NCI-H1694 (cell line): ENCODE measurements around the gene SELENOI.

ENCODE experiments used
- DNase-seq: peaks from one replicate; lab custom pipeline; 2025; lab: John Stamatoyannopoulos, UW

SELENOI gene

DNA sequence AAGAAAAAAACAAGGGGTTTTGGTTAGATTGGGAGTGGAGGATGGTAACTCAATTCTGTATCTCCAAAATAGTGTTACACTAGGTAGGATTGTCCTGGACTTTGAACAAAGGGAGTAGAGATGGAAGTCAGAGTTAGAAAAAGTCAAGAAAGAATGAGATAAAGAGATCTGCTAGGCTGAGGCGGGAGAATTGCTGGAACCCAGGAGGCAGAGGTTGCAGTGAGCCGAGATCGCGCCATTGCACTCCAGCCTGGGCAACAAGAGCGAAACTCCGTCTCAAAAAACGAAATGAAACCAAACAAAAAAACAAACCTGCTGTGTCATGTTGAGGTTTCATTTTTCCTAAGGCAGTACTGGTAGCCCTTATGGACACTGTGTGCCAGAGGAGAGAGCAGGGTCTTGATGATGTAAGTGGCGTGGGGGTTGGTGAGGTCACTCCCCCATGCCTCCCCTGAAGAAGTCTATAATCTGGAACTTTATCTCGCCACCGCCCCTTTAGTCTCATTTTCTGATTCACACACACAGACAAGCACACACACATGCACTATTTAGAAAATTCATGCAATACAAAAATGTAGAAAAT is 66.2 kb downstream of the SELENOI start:
- DNase-seq, result no peak

GRCh38 chr2:26414311-26414710 is 68.4 kb downstream of the SELENOI start:
- DNase-seq, result peak; percentile 32

- no peak for DNase-seq
Measured at GRCh38 chr2:26421961-26422360, 76.0 kb downstream of the SELENOI start.

DNA sequence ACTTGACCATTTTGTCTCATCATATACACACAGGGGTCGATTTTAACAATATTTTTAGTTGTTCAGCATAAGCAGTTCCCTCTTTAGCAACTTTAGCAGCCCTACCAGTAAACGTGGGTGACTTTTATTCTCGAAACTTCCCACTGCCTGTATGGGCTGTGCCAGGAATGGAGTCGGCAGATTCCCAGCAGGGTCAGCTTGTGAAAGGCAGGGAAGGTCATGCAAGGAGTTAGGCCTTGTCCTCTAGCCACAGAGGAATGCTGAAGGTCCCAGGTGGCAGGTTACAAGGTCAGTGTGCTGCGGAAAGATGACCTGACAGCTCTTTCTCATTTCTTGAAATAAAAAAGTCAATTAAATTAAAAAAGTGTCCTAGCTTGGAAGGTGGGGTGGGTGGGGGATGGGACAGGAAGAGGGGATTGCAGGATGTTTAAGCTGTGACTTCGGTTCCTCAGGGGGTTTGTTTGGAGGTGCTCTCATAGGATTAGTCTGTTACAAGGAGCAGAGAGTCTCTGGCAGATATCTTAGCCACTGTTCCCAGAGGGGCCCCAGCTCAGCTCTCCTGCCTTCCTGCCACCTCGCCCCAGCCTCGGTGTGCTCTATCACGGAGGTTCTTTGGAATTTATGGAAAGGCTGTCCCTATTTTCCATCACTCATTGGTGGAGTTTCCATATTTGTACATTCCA is 77.1 kb downstream of the SELENOI start:
- DNase-seq, result no peak

DNA sequence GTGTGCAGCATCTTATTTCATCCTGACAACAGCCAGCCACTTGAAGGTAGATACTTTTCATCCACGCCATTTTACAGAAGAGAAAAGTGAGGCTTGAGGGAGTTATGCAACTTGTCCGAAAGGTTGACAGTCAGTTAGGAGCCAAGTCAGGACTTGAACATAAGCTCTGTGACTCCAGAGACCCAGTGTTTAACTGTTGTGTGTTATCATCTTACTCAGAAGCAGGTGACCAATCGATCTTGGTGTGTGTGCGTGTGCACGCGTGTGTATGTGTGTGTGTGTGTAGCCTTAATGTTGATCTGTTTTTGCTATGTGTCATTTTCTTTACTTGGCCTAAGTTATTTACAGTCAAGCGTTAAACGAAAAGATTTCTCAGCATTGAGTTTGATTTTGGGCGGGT is 77.8 kb downstream of the SELENOI start:
- DNase-seq, result no peak

- no peak for DNase-seq
Measured at GRCh38 chr2:26424221-26424620, 78.3 kb downstream of the SELENOI start.

DNA sequence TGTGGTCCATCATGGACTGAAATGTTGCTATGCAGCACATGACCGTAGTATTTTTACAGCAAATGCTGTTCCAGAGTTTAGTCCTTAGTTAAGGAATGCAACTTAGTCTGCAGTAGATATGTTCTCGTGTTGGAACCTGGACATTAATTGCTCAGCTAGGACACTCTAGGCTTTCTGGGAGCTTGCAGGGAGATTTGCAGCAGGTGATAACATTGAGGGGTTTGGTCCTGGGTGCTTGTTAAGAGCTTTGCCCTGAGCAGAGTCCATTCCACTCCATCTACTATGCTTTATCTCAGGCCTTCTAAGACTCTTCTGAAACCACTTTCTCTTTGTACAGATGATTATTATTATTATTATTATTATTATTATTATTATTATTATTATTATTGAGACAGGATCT is 82.9 kb downstream of the SELENOI start:
- DNase-seq, result no peak

- peak; percentile 18 for DNase-seq
Measured at GRCh38 chr2:26429779-26430578, 84.0 kb downstream of the SELENOI start.

GRCh38 chr2:26430826-26431225 is 84.9 kb downstream of the SELENOI start:
- no peak for DNase-seq

- no peak for DNase-seq
Measured at GRCh38 chr2:26432363-26432762, 86.4 kb downstream of the SELENOI start.

GRCh38 chr2:26432859-26433258 is 86.9 kb downstream of the SELENOI start:
- DNase-seq, result no peak

DNA sequence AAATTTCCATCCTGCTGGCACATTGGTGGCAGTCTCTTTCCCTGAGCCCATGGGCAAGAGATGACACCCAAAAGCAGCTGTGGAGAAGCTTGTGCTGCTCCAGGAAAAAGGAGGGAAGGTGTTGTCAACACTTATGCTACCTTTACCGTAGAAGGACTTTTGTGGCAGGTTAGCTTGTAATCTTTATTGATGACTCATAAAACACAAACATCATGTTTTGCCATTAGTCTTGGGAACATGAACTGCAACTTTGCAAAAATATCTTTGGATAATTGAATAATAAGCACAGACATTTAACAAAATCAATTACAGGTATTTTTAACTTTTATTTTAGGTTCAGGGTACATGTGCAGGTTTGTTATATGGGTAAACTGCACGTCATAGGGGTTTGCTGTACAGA is 89.2 kb downstream of the SELENOI start:
- no peak for DNase-seq

GRCh38 chr2:26438526-26438925 is 92.6 kb downstream of the SELENOI start:
- DNase-seq, result no peak

- DNase-seq, result no peak
Measured at GRCh38 chr2:26438926-26439325, 93.0 kb downstream of the SELENOI start.

- DNase-seq, result no peak
Measured at GRCh38 chr2:26442301-26442700, 96.4 kb downstream of the SELENOI start.

- no peak for DNase-seq
Measured at GRCh38 chr2:26442707-26443106, 96.8 kb downstream of the SELENOI start.

- DNase-seq, result no peak
Measured at GRCh38 chr2:26444236-26444635, 98.3 kb downstream of the SELENOI start.
